HG02763 (cell line): ENCODE data around the gene LDLRAD2.
A peak's percentile ranks its signal among the peaks of the same experiment; 100 is the strongest.
"Not testable (repeated sequence)": the region's sequence is repeated elsewhere in the genome, so short reads cannot be mapped to it uniquely, and the experiment has no call there.

Source experiments
- ATAC-seq: cut with Tn5 transposase; IDR thresholded peaks from one replicate; pipeline ENCODE4 v1.9.1; 2021; ENCODE audit warnings: mild to moderate bottlenecking, moderate library complexity; ENCODE audit not compliant: unreplicated experiment

Gene LDLRAD2, protein sequence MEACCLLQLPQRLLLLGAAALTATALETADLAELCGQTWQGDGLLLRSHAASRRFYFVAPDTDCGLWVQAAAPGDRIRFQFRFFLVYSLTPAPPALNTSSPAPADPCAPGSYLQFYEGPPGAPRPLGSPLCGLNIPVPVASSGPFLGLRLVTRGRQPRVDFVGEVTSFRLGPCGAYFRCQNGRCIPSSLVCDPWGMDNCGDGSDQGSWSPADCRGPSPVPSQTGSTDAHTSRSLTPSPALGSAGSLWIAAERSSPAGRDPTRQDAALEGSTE

DNA sequence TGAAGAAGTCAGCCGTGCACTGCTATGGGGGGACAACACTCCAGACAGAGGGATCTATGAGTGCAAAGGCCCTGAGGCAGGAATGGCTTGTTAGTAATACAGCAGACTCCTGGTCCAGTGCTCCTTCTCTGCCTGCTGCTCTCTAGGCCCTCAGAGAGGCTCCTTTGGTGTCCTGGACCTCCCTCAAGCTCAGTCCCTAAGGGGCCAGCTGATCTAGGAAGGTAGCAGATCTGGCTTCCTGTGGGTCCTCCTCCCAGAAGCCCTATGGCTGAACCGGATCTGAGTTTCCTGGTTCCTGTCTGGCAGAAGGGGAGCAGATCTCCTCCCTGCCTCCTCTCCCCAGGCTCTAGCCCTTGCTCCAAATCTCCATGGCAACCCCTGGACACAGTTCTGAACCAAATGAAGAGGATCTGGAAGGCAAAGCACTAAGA, at the start of gene LDLRAD2:
Gene LDLRAD2, plus strand, starts transcription at position 391 of the 431 bp plus-strand sequence. CDS start 187 bp downstream, outside the sequence.
- no peak for ATAC-seq

DNA sequence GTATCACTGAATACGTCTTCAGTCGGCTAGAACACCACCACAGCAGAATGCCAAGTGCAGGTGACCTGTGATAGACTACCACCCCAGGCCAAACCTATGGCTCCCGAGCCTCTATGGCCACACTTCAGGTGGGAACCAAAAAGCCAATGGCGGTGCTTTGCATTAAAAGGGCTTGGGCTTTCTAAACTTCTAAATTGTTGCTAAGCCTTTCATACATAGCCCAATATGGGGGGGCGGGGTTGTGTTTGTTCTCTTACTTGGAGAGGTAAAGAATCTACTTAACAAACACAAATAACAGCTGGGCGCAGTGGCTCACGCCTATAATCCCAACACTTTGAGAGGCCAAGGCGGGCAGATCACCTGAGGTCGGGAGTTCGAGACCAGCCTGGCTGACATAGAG, 48.8 kb upstream of the LDLRAD2 start:
- ATAC-seq, result no peak

DNA sequence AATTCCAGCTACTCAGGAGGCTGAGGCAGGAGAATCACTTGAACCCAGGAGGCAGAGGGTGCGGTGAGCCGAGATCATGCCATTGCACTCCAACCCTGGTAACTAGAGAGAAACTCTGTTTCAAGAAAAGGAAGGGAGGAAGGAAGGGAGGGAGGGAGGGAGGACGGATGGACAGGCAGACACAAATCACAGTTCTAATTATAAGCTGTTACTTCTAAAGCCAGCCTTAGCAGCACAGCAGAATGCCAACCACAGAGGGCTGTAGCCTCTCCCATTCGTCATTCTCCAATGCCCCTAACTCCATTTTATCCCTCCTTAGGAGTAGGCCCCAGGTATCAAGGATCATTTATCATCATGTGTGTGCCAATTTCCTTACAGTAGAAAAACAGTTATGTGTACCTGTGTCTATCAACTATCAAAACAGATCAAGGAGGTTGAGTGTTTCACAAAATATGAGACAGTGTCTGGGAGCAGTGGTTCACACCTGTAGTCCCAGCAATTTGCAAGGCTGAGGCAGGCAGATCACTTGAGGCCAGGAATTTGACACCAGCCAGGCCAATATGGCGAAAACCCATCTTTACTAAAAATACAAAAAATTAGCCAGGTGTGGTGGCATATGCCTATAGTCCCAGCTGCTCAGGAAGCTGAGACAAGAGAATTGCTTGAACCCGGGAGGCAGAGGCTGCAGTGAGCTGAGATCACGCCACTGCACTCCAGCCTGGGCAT, 48.2 kb upstream of the LDLRAD2 start:
- no peak for ATAC-seq

GRCh38 chr1:21764615-21765423, 47.2 kb upstream of the LDLRAD2 start:
- no peak for ATAC-seq

GRCh38 chr1:21766210-21766609, 45.9 kb upstream of the LDLRAD2 start:
- ATAC-seq, result no peak

DNA sequence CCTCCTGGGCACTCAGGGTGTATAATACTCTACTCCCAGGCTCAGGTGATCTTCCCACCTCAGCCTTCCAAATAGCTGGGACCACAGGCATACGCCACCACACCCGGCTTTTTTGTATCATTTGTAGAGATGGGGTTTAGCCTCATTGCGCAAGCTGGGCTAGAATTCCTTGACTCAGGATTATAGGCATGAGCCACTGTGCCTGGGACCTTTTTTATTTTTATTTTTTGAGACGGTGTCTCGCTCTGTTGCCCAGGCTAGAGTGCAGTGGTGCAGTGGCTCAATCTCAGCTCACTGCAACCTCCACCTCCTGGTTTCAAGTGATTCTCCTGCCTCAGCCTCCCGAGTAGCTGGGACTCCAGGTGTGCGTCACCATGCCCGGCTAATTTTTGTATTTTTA, 45.0 kb upstream of the LDLRAD2 start:
- not testable (repeated sequence) for ATAC-seq

GRCh38 chr1:21770201-21770600, 41.9 kb upstream of the LDLRAD2 start:
- ATAC-seq, result no peak

GRCh38 chr1:21770602-21771001, 41.5 kb upstream of the LDLRAD2 start:
- ATAC-seq, result not testable (repeated sequence)

- ATAC-seq, result not testable (repeated sequence)
Measured at GRCh38 chr1:21771672-21772071, 40.4 kb upstream of the LDLRAD2 start.

DNA sequence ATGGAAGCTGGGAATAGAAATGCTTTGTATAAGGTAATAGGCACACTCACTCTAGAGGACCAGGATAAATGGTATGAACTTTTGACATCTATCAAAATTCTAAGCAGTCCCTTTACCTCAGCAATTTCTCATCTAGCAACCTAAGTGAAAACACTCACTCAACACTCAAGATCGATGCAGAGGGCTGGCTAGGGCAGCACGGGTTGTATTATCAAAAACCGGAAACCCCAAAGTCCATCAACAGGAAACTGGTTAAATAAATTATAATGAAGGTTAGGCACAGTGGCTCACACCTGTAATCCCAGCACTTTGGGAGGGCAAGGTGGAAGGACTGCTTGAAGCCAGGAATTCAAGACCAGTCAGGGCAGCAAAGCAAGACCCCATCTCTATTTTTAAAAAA, 38.5 kb upstream of the LDLRAD2 start:
- no peak for ATAC-seq

GRCh38 chr1:21774835-21775549, 37.1 kb upstream of the LDLRAD2 start:
- no peak for ATAC-seq

GRCh38 chr1:21775550-21775914, 36.5 kb upstream of the LDLRAD2 start:
- no peak for ATAC-seq

DNA sequence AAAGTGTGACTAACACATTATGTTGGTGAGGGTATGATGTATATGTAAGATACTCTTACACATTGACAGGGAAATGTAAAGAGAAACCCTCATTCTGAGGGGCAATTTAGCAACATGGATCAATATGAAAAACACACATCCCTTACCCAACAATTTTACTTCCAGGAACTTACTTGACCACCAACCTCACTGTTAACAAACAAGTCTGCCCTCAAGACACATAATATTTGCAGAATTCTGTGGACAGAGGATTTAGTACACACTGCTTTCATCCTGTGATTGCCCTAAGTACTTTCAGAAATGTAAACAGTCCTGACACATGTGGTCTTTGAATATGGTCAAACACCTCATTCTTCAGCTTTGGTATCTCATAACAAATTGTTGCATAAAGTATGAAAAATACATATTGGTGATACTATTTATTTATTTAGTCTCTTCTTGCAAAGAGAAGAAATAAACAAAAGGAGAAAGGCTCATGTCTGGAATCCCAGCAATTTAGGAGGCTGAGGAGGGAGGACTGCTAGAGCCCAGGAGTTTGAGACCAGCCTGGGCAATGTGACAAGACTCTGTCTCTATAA, 36.0 kb upstream of the LDLRAD2 start:
- ATAC-seq, result no peak

- ATAC-seq, result not testable (repeated sequence)
Measured at GRCh38 chr1:21776925-21777324, 35.1 kb upstream of the LDLRAD2 start.

GRCh38 chr1:21778405-21778727, 33.7 kb upstream of the LDLRAD2 start:
- no peak for ATAC-seq

DNA sequence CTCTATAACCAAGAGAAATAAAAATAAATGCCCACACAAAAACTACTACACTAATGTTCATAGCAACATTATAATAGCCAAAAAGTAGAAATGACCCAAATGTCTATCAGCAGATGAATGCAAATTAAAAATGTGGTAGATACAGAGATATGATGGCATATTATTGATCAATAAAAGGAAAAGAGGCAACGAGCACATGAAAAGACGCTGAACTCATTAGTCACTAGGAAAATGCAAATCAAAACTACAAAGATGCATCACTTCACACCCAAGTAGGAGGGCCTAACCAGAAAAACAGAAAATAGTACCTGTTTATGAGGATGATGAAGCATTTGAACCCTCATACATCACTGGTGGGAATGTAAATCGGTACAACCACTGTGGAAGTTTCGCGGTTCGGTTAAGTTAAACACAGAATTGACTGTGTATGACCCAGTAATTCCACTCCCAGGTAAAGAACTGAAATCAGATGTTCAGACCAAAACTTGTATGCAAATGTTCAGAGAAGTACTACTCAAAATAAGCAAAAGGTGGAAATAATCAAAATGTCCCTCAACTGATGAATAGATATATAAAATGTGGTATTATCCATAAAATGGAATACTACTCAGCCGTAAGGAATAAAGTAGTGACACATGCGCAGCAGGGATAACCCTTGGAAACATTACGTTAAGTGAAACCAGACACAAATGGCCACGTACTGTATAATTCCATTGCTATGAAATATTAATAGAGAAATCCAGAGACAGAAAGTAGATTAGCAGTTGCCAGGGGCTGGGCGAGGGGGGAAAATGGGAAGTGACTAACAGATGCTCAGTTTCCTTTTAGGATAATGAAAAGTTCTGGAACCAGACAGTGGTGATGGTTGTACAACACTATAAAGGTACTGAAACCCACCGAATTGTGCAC, 32.2 kb upstream of the LDLRAD2 start:
- ATAC-seq, result no peak

- peak; percentile 22 for ATAC-seq
Measured at GRCh38 chr1:21781815-21782348, 30.2 kb upstream of the LDLRAD2 start.

DNA sequence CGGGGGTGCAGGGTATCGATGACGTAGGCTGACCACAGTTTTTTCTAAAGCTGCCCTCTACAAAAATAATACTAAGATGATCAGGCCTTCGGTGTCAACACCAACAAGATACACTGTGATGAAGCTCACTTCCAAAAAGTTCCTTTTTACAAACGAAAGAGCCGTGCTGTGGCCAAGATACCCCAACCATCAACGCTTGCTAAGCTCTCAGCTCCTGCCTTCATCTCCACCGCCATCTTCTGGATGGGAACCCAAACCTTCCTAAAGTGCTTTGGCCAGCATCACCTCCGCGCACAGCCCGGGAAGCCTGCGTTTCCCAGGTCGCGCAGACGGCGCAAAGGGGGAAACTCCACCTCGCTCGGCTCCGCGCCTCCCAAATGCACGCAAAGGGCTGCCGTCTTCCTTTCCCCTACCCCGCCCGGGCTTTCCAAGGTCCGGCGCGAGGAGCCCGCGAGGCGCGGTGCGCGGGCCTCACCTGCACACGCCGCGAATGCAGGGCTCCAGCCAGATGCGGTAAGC, 29.7 kb upstream of the LDLRAD2 start:
- peak; percentile 19 for ATAC-seq
